Activated CD8-positive, alpha-beta memory T cell treated with anti-CD3 and anti-CD28 coated beads, Interleukin-2, amount 50 U/mL, for 48 hours (primary cell): ENCODE results near the gene CER1.
"Not testable (repeated sequence)": the region's sequence is repeated elsewhere in the genome, so short reads cannot be mapped to it uniquely, and the experiment has no call there.

Experiments
- DNase-seq: peaks from one replicate; pipeline ENCODE4 v3.0.0-alpha.2; 2020

CER1 gene

GRCh38 chr9:14713187-14713767 lies 9.3 kb downstream of the CER1 start:
- DNase-seq: no peak

- no peak for DNase-seq
Observed at GRCh38 chr9:14710804-14711203, 11.7 kb downstream of the CER1 start.

- no peak for DNase-seq
Observed at GRCh38 chr9:14706530-14707140, 15.9 kb downstream of the CER1 start.

- DNase-seq: no peak
Observed at GRCh38 chr9:14705079-14705478, 17.5 kb downstream of the CER1 start.

- no peak for DNase-seq
Observed at GRCh38 chr9:14704281-14704680, 18.3 kb downstream of the CER1 start.

GRCh38 chr9:14702200-14702720 lies 20.3 kb downstream of the CER1 start:
- DNase-seq: no peak

GRCh38 chr9:14693251-14693861 lies 29.2 kb downstream of the CER1 start, which contains the start of gene ZDHHC21:
TSS of gene ZDHHC21 (minus strand) at chr9:14693432. CDS start at chr9:14674340, 19,092 bp downstream.
- DNase-seq: peak; percentile 83

- peak; percentile 61 for DNase-seq
Observed at GRCh38 chr9:14692470-14693250, 29.9 kb downstream of the CER1 start.

GRCh38 chr9:14690948-14691730 lies 31.4 kb downstream of the CER1 start:
- DNase-seq: no peak

- DNase-seq: no peak
Observed at GRCh38 chr9:14687042-14687719, 35.4 kb downstream of the CER1 start.

GRCh38 chr9:14686168-14686567 lies 36.4 kb downstream of the CER1 start:
- DNase-seq: no peak

GRCh38 chr9:14682616-14683015 lies 39.9 kb downstream of the CER1 start:
- not testable (repeated sequence) for DNase-seq

GRCh38 chr9:14678776-14679175 lies 43.8 kb downstream of the CER1 start:
- no peak for DNase-seq

GRCh38 chr9:14677872-14678271 lies 44.7 kb downstream of the CER1 start:
- no peak for DNase-seq

- DNase-seq: no peak
Observed at GRCh38 chr9:14677396-14677795, 45.1 kb downstream of the CER1 start.

- no peak for DNase-seq
Observed at GRCh38 chr9:14674630-14675029, 47.9 kb downstream of the CER1 start.

- DNase-seq: no peak
Observed at GRCh38 chr9:14671377-14671776, 51.2 kb downstream of the CER1 start.

GRCh38 chr9:14670718-14671117 lies 51.8 kb downstream of the CER1 start:
- DNase-seq: no peak
